Activated T-cell treated with anti-CD3 and anti-CD28 coated beads, Interleukin-2, amount 50 U/mL, for 72 hours (primary cell): ENCODE data around the gene PXMP2. TPM values are rescaled to one million over a fixed set of nuclear protein-coding genes. Genes with fewer than 3 reads are reported as not detected.
A peak's percentile ranks its signal among the peaks of the same experiment; 100 is the strongest.

Experiments used
- ATAC-seq, 2 donors: fragments of 150-1000 bp; cut with Tn5 transposase; replicated peaks in 1 of 2; 2 replicates each; pipeline ENCODE4 v1.10.0; 2021; ENCODE audit warnings: moderate library complexity in 2 of 2, mild to moderate bottlenecking in 1 of 2
- DNase-seq, 2 donors: peaks; one replicate each; pipeline ENCODE4 v3.0.0; 2021 to 2022; ENCODE audit warnings: mixed read lengths in 1 of 2
- H3K27ac Mint-ChIP-seq: one replicate; pipeline ENCODE4 v1.8.0; 2022; ENCODE audit warnings: mild to moderate bottlenecking, moderate library complexity, mixed read lengths
- H3K27me3 Mint-ChIP-seq: one replicate; pipeline ENCODE4 v1.8.0; 2022; ENCODE audit warnings: low read depth, mixed read lengths
- H3K36me3 Mint-ChIP-seq, 2 donors: one replicate each; pipeline ENCODE4 v1.8.0; 2022; ENCODE audit warnings: mixed read lengths in 2 of 2, mild to moderate bottlenecking in 1 of 2; ENCODE audit not compliant: insufficient read depth in 2 of 2
- H3K4me1 Mint-ChIP-seq: one replicate; pipeline ENCODE4 v1.8.0; 2022; ENCODE audit warnings: low read depth, mixed read lengths
- H3K4me3 Mint-ChIP-seq, 2 donors: one replicate each; pipeline ENCODE4 v1.8.0; 2022; ENCODE audit warnings: mild to moderate bottlenecking in 2 of 2, mixed read lengths in 2 of 2, moderate library complexity in 2 of 2
- H3K9me3 Mint-ChIP-seq, 2 donors: one replicate each; pipeline ENCODE4 v1.8.0; 2022; ENCODE audit warnings: mixed read lengths in 2 of 2
- total RNA-seq, 2 donors: library from RNA; stranded (reverse); gene quantifications; one replicate each; pipeline ENCODE4 v1.2.3, GENCODE V29; 2022

Gene PXMP2
- 10 to 100 TPM; 16.2 to 19.7 TPM for total RNA-seq

GRCh38 chr12:132687211-132688164, at the start of gene PXMP2, which contains the start of gene POLE:
PXMP2 (plus strand) TSS chr12:132687587; CDS start chr12:132687671, 84 bp downstream.
POLE (minus strand) TSS chr12:132687342; CDS start chr12:132687315, 27 bp downstream.
- Mint-ChIP-seq H3K4me3 (peak within 1 kb of the TSS; percentile 86 to 91), H3K9me3 (no peaks in the 10 kb centered on the region), H3K4me1 (peaks cover 23% of the 10 kb centered on the region), H3K27me3 (no peaks in the 10 kb centered on the region), H3K36me3 (peaks cover 1 to 3% of the 10 kb centered on the region in 2 donors), H3K27ac (no peak within 1 kb of the TSS)
- peak; percentile 95 to 96 for DNase-seq
- peak; percentile 95 to 96 for ATAC-seq

DNA sequence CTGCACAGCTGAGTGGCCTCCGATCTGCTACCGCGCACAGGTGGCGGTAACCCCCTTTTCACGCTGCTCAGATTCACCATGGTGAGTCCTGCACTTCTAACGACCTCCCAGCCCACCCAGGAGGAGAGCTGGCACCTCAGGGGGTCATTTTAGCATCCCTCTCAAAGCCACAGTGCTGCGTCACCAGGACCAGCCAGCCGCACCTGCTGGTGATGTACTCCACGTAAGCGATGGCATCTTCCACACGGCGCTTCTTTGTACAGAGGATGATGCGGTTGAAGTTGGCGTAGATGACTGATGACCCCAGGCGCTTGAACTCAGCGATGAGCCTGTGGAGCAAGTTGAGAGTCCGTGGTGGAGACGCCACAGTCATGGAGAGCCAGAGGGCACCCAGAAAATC, 49.6 kb upstream of the PXMP2 start:
- no peak overlapping the region for H3K27ac Mint-ChIP-seq
- H3K4me1 Mint-ChIP-seq = no peaks in the 10 kb centered on the region
- no peaks in the 10 kb centered on the region for H3K27me3 Mint-ChIP-seq
- no peak for DNase-seq
- H3K9me3 Mint-ChIP-seq = no peaks in the 10 kb centered on the region
- no peak for ATAC-seq
- no peak overlapping the region for H3K4me3 Mint-ChIP-seq
- peaks cover 6 to 48% of the 10 kb centered on the region in 2 donors for H3K36me3 Mint-ChIP-seq

- DNase-seq (no peak), ATAC-seq (no peak)
- Mint-ChIP-seq H3K27ac (no peak overlapping the region), H3K36me3 (peaks cover 6 to 50% of the 10 kb centered on the region in 2 donors), H3K9me3 (no peaks in the 10 kb centered on the region), H3K4me3 (no peak overlapping the region), H3K4me1 (no peaks in the 10 kb centered on the region), H3K27me3 (no peaks in the 10 kb centered on the region)
These were observed 48.6 kb upstream of the PXMP2 start for GRCh38 chr12:132638541-132639408.

DNA sequence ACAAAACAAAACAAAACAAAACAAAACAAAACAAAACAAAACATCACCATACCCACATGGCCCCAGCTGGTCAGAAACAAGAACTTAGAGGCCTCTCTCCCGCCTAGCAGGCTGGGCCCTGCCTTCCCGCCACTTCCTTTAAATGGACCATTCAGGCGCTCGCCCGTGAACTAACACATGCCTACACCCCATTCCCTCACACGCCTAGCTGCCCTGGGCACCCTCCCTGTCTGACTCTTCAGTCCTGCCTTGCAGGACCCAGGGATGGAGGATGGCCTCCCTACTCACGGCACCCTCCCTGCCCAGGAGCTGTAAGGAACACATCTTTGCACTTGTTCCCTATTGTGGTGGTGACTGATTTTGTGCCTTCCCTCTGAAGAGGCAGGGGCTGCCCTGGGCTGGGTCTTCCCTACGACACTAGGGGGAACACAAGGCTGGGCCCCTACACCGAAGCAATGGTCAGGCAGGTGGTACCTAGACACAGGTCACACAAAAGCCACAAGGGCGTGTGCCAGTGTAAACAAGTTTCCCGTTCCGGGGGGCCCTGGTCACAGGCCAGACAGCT, 47.3 kb upstream of the PXMP2 start:
- DNase-seq (no peak), ATAC-seq (no peak)
- H3K36me3 Mint-ChIP-seq = peaks cover 8 to 50% of the 10 kb centered on the region in 2 donors
- H3K27me3 Mint-ChIP-seq = no peaks in the 10 kb centered on the region
- H3K4me1 Mint-ChIP-seq = no peaks in the 10 kb centered on the region
- no peaks in the 10 kb centered on the region for H3K9me3 Mint-ChIP-seq
- H3K4me3 Mint-ChIP-seq = no peak overlapping the region
- no peak overlapping the region for H3K27ac Mint-ChIP-seq

DNA sequence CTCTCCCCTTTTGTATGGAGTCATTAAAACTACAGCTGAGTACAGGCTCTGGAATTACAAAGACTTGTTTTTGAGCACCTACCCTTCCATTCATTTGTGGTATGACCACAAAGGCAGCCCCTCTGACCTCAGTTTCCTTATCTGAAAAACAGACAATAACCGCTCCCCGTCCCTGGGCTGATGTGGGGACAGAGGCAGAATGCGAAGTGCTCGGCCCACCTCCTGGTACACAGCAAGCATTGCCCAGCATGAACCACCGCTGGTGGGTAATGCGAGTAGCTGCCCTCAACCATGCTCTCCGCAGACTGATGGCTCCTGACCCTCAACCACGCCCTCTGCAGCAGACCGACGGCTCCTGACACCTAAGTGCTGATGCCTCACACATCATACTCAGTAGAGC, 46.5 kb upstream of the PXMP2 start:
- H3K27ac Mint-ChIP-seq = no peak overlapping the region
- peaks cover 5 to 44% of the 10 kb centered on the region in 2 donors for H3K36me3 Mint-ChIP-seq
- H3K4me1 Mint-ChIP-seq = no peaks in the 10 kb centered on the region
- no peak for DNase-seq
- no peak overlapping the region for H3K4me3 Mint-ChIP-seq
- ATAC-seq = no peak
- H3K9me3 Mint-ChIP-seq = no peaks in the 10 kb centered on the region
- H3K27me3 Mint-ChIP-seq = no peaks in the 10 kb centered on the region

GRCh38 chr12:132641811-132642650, 45.4 kb upstream of the PXMP2 start:
- H3K9me3 Mint-ChIP-seq = no peaks in the 10 kb centered on the region
- no peak for DNase-seq
- H3K27ac Mint-ChIP-seq = no peak overlapping the region
- H3K4me1 Mint-ChIP-seq = peaks cover 3% of the 10 kb centered on the region
- ATAC-seq = no peak
- H3K36me3 Mint-ChIP-seq = peaks cover 5 to 39% of the 10 kb centered on the region in 2 donors
- H3K4me3 Mint-ChIP-seq = no peak overlapping the region
- no peaks in the 10 kb centered on the region for H3K27me3 Mint-ChIP-seq

DNA sequence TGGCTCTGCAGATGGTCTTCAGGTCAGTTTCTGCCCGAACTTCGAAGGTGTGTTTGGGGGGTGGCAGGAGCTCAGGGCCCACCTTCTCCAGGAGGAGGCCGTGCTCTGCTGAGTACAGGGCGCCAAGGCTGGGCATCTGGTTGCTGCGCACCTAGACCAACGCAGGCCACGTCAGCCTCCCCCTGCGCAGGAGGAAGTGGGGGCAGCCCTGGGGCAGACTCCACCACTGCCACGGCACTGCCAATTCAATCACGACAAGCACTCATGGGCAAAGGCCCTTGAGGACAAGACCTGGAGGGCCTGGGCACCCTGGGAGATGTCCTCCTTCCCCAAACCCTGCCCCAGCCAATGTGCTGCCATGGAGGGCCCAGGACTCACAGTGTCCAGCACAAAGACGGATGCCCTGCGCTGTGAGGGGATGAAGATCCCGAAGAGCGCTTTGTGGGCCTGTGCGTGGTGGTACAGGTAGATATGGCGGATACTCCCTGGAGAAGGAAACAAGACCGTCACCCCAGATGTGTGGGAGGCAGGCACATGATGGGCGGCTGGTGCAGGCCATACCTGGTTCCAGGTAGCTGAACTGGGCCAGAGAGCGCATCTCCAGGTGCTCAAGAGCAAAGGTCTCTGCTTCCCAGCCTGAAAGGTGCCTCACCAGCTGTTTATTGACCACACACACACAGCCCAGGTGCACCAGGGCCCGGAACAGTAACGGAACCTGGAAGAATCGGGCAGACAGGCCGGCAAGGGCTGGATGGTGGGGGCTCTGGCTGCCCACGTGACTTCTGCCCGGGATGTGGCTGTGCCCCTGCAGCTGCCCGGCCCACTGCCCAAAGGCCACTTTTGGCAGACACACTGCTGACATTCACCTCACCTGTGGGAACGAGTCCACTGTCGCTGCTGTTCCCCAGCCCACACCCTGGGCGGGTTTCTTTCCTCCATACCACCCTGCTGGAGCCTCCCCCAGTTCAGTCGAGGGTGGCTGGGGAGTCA, 44.2 kb upstream of the PXMP2 start:
- no peaks in the 10 kb centered on the region for H3K27me3 Mint-ChIP-seq

DNA sequence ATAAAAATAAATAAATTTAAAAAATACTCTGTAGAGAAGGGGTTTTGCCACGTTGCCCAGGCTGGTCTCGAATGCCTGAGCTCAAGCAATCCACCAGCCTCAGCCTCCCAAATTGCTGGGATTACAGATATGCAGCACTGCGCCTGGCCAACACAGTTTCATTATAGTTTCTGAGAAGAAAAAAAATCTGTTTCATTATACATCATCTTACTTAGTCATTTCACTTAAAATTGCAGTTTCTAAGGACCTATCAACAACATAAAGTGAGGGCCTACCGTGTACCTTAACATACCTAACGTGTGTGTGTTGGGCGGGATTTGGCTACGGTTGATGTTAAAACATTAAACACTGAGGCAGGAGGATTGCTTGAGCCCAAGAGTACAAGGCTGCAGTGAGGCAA, 40.5 kb upstream of the PXMP2 start:
- Mint-ChIP-seq H3K4me3 (no peak overlapping the region), H3K4me1 (peaks cover 14% of the 10 kb centered on the region), H3K27me3 (no peaks in the 10 kb centered on the region), H3K9me3 (no peaks in the 10 kb centered on the region), H3K36me3 (peaks cover 11 to 26% of the 10 kb centered on the region in 2 donors), H3K27ac (no peak overlapping the region)
- DNase-seq (peak in 1 of 2 donors; percentile 17), ATAC-seq (peak; percentile 81 to 84)

More for the DNA sequence above, 44.2 kb upstream of the PXMP2 start:
- DNase-seq = no peak
- Mint-ChIP-seq H3K36me3 (peaks cover 13 to 39% of the 10 kb centered on the region in 2 donors), H3K4me1 (peaks cover 14% of the 10 kb centered on the region), H3K4me3 (no peak overlapping the region), H3K9me3 (no peaks in the 10 kb centered on the region), H3K27ac (no peak overlapping the region)
- ATAC-seq = no peak

DNA sequence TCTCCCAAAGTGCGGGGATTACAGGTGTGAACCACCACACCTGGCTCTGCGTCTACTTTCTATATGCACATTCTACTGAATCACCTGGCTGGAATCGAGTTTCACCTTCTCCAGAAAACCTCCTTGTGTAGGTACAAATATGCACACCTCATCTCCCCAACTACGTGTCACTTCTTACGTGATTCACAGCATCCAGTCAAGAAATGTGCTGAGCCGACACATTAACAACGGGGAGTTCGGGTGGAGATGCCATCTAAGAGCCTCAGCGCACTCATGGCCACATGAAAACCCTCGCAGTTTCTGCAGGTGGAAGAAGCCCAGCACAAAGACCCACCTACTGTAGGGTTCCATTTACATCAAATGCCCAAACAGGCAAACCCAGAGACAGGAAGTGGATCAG, 39.5 kb upstream of the PXMP2 start:
- peaks cover 11 to 30% of the 10 kb centered on the region in 2 donors for H3K36me3 Mint-ChIP-seq

GRCh38 chr12:132648616-132649225, 38.7 kb upstream of the PXMP2 start:
- ATAC-seq (no peak), DNase-seq (no peak)
- Mint-ChIP-seq H3K9me3 (no peaks in the 10 kb centered on the region), H3K36me3 (peaks cover 11 to 35% of the 10 kb centered on the region in 2 donors), H3K4me3 (no peak overlapping the region), H3K4me1 (peaks cover 17% of the 10 kb centered on the region), H3K27me3 (no peaks in the 10 kb centered on the region), H3K27ac (no peak overlapping the region)

More for the DNA sequence above, 39.5 kb upstream of the PXMP2 start:
- Mint-ChIP-seq H3K9me3 (no peaks in the 10 kb centered on the region), H3K4me1 (peaks cover 14% of the 10 kb centered on the region), H3K27ac (no peak overlapping the region), H3K4me3 (no peak overlapping the region), H3K27me3 (no peaks in the 10 kb centered on the region)
- DNase-seq (no peak), ATAC-seq (no peak)
